GM18867 (cell line): ENCODE data around the gene MAP3K14.
"Not testable (repeated sequence)": the region's sequence is repeated elsewhere in the genome, so short reads cannot be mapped to it uniquely, and the experiment has no call there.

ENCODE experiments used
- ATAC-seq: cut with Tn5 transposase; IDR thresholded peaks from one replicate; pipeline ENCODE4 v1.9.1; 2021; ENCODE audit warnings: mild to moderate bottlenecking, moderate library complexity; ENCODE audit not compliant: unreplicated experiment

Gene MAP3K14

DNA sequence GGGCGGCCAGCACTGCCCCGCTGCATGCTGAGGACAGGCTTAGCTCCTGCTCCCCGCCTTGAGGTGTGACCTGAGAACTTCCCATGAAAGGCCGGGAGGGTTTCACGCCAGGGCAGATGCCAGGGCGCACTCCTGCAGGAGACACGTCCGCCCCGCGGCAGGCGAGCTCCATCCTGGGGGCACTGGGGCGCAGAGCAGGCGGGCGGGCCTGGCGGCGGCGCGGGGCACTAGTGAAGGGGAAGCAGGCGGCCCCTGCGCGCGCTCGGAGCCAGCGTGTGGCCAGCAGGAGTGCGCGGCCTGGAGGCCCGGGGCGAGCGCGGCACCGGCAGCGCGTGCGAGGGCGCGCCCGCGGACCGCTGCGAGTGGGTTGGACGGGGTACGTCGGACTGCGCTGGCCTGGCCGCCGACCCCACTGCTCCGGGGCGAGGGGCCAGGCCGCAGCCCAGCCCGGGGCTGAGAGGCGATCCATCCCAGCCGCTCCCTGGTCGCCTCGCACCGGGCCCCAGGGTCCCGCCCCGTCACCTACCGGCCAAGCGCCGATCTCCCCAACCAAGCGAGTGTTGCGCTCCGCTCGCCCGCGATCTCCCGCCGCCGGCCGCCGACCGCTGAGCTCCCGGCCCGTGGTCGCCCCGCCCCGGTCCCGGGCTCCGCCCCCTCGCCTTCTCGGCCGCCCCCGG lies at the start of gene MAP3K14:
TSS of gene MAP3K14 (minus strand) at position 587 of the 677 bp plus-strand sequence. CDS start 26,275 bp downstream, outside the sequence.
- ATAC-seq = no peak

DNA sequence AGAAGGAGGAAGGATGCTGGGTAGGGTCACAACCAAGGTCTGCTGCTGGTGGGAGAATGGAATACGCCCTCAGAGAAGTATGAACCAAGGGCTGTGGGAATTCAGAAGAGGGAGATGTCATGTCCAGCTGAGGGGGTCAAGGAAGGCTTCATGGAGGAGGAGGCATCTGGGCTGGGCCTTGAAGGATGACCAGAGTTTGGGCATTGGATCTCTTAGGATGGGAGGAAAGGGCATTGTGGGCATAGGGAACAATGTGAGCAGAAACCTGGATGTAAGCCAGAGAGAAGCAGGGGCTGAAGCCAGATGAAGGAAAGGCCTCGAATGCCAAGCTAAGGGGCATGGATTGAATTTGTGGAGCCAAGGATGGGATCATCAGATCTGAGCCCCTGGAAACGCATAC lies 49.2 kb upstream of the MAP3K14 start:
- no peak for ATAC-seq

DNA sequence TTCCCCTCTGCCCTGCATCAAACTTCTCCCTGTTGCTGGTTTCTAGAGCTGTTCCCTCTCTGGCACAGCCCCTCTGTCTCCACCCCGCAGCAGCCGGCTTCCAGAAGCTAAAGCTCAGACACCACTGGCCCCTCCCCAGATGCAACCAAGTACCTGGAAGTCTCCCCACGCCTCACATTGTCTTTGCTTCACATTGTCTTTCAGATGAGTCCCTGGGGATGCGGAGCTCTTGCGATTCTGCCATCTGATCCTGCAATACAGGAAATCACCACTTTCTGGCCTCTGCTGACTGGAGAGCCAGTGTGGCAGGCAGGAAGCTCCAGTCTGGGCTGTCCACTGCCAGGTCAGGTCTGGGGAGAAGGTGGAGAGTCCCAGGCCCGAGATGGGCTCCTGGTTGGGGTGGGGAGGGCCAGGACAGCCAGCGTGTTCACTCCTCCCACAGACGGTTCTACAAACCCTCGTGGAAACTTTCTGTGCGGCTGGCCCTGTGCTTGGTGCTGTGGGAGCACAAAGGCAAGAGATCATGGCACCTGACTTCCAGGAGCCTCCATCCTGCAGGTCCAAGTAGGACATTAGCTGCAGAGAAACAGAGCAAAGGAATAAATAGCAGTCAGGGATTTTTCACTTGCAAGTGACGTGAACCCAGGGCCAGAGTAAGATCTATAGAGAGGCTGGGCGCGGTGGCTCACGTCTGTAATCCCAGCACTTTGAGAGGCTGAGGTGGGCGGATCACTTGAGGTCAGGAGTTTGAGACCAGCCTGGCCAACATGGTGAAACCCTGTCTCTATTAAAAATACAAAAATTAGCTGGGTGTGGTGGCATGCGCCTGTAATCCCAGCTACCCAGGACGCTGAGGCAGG lies 47.9 kb upstream of the MAP3K14 start:
- no peak for ATAC-seq

DNA sequence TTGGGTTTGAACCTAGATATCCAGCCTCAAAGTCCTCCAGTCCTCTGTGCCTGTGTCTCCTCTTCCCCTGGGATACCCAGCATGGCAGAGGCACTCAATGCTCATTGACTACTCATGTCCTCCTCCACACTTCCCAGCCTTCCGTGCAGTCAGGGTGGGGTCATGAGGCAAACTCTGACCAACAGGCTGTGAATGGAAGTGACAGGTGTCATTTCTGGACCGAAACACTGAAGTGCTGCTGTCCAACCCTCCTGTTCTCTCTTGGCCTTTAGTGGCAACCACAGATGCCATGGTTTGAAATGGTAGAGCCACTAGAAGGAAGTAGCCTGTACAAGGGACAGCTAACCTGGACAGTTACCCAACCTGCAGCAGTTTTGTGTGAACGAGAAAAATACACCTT lies 46.7 kb upstream of the MAP3K14 start:
- ATAC-seq = no peak

DNA sequence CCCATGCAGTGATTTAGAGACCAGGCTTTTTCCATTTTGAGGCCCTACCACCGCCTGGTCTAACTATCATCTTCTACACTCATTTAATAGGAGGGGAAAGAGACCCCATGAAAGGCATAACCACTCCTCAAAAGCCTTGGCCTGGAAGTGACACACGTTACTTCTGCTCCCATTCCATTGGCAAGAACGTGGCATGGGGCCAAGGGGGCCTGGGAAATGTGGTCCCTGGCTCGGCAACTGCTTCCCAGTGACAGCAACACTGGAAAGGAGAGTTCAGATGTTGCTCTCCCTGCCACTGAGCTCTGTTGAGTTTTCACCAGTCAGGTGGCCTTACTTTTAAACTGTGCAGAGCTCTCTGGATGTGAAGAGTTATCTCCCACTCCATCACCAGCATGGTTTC lies 45.2 kb upstream of the MAP3K14 start:
- no peak for ATAC-seq

DNA sequence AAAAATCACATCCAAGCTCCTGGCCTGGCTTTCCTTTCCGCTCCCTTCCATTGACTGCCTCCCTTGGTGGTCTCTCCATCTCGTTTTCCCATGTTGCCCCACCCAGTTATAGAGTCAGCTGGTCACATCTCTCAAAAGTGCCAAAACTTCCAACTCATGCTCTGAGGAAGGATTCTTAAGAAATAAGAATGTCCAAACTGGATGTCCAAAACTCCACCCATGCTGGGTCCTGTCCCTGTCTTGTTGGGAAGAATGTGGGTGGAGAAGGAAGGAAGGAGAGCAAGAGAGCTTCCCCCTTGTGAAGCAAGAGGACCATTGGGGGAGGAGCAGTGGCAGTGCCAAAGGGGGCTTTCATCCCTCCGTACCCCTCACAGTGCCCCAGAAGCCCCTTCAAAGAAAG lies 44.6 kb upstream of the MAP3K14 start:
- no peak for ATAC-seq

DNA sequence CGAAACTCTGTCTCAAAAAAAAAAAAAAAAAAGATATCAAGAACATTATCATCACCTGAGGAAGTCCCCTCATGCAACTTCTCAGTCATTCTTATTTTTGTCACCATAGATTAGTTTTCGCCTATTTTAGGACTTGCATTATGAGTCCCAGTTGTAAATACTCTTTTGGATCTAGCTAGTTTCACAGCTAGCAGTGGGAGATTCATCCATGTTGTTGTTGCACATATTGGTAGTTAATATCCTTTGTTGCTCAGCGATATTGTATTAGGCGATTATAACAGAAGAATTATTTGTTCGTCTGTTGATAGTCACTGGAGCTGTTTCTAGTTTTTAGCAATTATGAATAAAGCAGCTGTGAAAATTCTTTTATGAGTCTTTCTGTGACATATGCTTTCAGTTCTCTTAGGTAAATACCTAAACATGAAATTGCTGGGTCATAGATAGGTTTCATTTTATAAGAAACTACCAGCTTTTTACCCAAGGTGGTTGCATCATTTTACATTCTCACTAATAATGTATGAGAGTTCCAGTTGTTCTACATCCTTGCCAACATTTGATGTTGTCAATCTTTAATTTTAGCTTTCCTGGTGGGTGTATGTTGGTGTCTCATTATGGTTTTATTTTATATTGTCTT lies 40.7 kb upstream of the MAP3K14 start:
- ATAC-seq = no peak

DNA sequence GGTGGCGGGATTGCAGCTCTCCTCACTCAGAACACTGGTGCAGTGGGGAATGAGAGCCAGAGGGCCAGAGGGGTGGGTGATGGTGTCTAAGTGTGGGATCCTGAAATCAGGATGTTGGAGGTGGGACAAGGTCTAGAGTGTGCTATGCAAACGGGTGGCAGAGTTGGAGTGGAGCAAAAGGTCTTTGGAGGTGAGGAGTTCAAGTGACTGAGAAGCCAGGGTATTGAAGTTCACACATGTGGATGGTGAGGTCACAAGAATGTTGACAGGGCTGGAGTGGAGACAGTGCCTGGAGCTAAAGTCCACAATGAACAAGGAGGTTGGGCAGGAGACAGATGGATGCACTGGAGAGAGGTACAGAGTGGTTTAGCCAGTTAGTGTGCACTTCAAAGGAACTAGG lies 38.3 kb upstream of the MAP3K14 start:
- no peak for ATAC-seq

DNA sequence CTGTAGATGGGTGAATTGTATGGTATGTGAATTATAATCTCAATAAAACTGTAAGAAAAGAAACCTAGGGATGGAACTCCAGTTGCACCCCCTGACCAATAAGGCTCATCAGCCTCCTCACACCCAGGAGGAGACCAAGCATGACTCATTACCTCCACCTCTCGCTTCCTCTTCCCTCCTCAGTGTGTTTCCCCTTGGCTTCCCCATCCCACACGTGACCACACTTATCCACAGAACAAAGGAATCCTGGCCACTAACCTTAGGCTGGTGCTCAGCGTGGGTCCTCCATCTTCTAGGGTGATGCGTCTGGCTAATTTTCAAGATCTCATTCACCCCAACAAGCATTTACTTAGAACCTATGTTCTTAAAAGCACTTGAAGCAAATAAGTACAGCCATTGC lies 36.2 kb upstream of the MAP3K14 start:
- ATAC-seq = no peak

DNA sequence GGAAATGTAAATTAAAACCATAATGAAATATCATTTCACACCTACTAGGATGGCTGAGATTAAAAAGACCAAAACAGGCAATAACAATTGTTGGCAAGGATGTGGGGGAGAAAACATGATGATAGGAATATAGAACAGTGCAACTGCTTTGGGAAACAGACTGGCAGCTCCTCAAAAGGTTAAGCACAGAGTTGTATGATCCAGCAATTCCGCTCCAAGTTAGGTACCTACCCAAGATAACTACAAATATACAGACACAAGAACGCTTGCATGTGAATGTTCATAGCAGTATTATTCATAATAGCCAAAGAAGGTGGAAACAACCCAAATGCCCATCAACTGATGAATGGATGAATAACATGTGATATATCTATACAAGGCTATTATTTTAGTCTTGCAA lies 35.0 kb upstream of the MAP3K14 start:
- no peak for ATAC-seq

DNA sequence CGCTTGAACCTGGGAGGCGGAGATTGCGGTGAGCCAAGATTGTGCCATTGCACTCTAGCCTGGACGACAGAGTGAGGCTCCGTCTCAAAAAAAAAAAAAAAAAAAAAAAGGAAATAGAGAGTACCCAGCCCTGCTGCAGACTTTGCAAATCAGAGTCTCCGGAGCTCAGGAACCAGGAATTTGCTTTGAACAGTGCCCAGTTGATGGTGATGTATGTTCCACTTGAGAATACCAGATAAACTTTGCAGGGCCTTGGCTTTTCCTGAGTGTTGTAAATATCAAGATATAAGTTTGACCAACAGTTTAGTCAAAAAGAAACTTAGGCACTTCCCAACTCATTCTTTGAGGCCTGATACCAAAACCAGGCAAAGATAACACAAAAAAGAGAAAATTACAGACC lies 30.6 kb upstream of the MAP3K14 start:
- ATAC-seq = no peak

DNA sequence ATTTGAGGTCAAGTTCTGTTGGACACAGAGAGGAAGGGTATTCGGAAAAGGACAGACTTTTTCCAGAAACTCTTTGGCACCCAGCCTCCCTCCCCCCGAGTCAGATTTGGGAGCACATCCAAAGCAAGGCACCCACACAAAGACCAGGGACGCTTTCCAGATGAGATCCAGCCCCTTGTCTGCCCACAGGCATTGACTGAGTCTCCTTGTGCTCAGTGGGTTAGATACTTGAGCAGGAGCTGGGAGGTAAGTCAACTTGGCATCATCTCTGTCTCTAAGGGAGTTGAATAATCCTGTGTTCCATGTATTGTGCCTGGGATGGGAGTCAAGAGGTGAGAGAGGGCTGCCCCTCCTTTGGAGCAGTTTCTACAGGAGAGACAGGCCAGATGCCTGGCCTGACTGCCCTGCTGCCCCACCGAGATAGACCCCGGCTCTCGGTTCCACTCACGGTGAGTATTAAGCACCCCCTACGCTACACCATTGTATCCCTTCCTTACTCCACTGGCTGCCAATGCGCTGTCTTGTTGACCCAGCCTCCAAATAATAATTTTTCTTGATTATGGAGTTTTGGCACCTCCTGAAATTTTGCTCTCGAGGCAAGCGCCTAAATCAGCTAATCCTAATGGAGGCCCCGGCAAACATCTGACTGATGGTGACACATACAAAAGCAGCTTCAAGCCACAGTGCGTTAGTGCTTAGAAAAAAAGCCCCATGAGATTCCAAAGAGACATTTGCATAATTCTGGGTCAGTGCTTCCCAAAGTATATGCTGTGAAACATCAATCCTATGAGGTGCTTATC lies 29.6 kb upstream of the MAP3K14 start:
- ATAC-seq = no peak

DNA sequence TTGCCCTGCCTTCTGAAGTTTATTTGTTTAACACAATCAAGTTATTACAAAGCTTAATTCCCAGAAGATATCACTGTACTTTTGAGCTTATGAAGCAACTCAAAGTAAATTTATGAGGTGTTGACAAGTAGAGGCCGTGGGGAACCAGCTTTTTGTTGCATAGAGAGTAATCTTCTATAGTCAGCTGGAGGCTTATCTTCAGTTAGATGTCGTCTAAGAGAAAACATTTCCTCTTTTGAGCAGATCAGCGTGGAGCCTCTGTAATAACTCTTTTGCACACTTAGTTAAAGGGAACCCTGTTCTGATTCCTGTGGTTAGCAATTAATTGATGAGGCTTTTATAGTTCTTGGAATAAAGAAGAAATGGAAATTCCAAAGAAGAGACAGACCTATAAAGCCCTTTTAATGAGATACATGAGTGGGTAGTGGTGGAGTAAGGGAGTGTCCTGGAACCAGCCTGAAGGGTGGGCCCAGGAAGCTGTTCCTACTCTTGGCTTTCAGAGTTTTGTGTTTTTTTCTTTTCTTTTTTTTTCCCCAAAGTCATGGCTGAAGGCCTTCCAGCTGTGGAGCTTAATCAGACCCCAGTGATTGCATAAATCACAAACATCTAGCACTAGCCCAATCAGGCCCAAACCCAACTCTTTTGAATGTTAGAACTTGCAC lies 28.9 kb upstream of the MAP3K14 start:
- ATAC-seq = no peak

DNA sequence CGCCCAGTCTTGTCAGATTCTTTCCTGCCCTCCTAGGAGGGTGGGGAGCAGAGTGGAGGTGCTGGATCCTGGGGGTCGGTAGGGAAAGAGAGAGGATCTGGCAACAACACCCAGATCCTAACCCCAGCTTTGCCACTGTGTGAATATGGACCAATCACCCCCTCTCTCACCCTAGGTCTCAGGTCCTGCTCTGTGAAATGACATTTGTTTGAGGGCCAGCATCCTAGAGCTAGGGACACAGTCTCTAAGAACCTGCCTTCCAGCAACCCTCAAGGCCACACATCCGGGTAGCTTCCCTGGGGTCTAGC lies 28.4 kb upstream of the MAP3K14 start:
- no peak for ATAC-seq

DNA sequence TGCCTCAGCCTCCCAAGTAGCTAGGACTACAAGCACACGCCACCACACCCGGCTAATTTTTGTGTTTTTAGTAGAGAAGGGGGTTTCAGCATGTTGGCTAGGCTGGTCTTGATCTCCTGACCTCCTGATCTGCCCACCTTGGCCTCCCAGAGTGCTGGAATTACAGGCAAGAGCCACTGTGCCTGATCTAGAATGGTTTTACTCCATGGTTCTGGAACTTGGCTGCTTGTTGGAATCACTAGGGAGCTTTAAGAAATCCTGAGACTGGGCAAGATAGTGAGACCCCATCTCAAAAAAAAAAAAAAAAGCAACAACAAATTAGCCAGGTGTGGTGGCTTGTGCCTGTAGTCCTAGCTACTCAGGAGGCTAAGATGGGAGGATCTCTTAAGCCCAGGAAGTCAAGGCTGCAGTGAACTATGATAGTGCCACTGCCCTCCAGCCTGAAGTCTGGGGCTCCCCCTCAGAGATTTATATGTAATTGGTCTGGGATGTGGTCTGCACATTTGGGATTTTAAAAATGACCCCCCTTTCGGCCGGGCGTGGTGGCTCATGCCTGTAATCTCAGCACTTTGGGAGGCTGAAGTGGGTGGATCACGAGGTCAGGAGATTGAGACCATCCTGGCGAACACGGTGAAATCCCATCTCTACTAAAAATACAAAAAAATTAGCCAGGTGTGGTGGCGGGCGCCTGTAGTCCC lies 27.3 kb upstream of the MAP3K14 start:
- not testable (repeated sequence) for ATAC-seq

DNA sequence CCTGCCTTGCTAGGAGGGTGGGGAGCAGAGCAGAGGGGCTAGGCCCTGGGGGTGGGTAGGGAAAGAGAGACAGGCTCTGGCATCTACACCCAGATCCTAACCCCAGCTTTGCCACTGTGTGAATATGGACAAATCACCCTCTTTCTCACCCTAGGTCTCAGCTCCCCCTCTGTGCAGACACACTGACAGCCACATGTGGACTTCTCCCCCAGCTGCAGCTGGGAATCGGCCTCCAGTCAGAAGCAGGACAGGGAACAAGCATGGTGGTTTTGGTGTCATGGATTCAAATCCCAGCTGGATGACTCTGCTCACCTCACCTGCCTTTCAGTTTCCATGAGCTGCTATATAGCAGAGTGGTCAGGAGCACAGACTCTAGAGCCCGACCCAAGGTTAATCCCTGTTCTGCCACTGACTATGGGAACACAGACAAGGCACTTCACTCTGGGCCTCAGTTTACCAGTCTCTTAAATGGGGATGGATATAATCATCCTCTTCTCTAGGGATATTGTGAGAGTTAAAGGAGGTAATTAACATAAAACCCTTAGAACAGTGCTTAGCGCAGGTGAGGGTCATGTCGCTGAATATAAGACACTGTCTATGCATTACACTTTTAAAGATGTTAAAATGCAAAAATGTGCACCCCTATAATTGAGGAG lies 26.2 kb upstream of the MAP3K14 start:
- ATAC-seq = no peak

DNA sequence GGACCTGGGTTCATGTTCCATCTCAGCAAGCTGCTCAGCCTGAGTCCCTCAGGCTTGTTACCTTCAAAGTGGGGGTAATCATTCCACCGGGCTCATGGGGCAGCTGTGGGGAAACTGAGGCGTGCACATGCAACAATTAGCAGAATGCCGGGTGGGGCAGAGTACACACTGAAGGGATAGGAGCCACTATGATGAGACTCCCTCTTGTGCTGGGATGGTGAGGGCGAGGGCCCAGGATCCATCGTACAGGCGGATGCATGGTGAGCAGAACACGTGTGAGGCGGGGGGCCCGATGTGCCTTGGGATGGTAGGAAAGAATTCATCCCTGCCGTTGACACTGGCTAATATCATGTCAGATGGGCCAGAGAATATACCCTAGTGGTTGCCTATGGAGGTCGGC lies 25.5 kb upstream of the MAP3K14 start:
- ATAC-seq = no peak

DNA sequence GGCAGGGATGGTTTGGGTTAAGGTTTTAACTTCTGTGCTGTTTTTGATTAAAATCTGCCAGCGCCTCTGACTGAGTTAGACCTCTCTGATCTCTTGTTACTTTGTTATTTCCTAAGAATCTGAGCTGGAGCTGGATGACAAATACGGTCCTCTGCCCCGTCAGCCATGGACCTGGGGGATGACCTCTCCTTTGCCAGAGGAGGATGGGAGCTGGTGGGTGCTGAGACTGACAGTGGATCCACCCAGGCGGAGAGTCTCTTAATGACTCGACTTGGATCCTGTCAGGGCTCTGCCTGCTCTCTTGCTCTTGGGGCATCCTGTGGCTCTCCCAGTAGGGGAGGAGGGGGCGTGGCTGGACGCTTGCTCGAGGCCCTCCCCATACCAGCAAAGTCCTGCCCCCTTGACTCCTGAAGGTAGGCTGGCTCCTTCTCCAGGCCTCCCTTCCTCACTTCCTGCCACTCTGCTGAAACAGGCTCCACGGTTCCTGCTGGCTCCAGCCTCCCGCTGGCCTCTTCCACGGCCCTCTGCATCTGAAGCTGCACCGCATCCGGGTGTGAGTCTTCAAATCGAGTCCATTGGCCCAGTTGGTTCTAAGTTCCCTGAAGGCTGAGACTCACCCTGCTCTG lies 24.8 kb upstream of the MAP3K14 start:
- no peak for ATAC-seq
